HCT116 (cell line): ENCODE results near the gene ADGRD1. TPM values are rescaled to one million over a fixed set of nuclear protein-coding genes. Genes with fewer than 3 reads are reported as not detected.

ENCODE experiments used
- ATAC-seq: fragments of 200-7000 bp; cut with Tn5 transposase; 2 replicates; pipeline ENCODE4 v1.9.1; 2020; ENCODE audit warnings: mild to moderate bottlenecking, moderate library complexity
- BruUV-seq: library from RNA; stranded (reverse); fragments of 400-500 nt; replicated peaks from 2 replicates; lab custom pipeline; 2021; lab: Mats Ljungman, UMichigan
- CTCF ChIA-PET: fragments of 300-600 bp; sonication (Branson Sonifier 250); formaldehyde crosslinking; loops from one replicate; lab custom pipeline; 2021; ENCODE audit warnings: antibody characterized with exemption; lab: Charles Lee
- POLR2A ChIA-PET: fragments of 300-600, 350-600 bp; sonication (Branson Sonifier 250); formaldehyde crosslinking; loops from one replicate; lab custom pipeline; 2021; ENCODE audit warnings: antibody characterized with exemption; lab: Charles Lee
- RAD21 ChIA-PET, 2 experiments: fragments of 300-600 bp; sonication (Branson Sonifier 250); formaldehyde crosslinking; loops; one replicate each; lab custom pipeline; 2023; ENCODE audit warnings: low total read pairs in 2 of 2; ENCODE audit not compliant: uncharacterized antibody in 2 of 2, unreplicated experiment in 2 of 2, low non-redundant PET in 1 of 2; lab: Charles Lee
- DNase-seq: peaks from one replicate; pipeline ENCODE4 v3.0.0-alpha.2; 2010; ENCODE audit warnings: low read depth, low spot score
- H2AFZ ChIP-seq: fragments of 200-600 bp; shearing (Covaris generic), sonication (generic); 2 replicates; pipeline ENCODE4 v1.6.1; 2017; ENCODE audit warnings: low read depth, mixed run types, mixed read lengths, antibody characterized with exemption, low read length; ENCODE audit not compliant: poor library complexity, severe bottlenecking
- H3K27ac ChIP-seq: 2 replicates; pipeline ENCODE4 v1.5.1; 2012; ENCODE audit warnings: low read depth, low read length
- H3K27me3 ChIP-seq: fragments of 200-600 bp; sonication (generic); 2 replicates; pipeline ENCODE4 v1.6.1; 2016; ENCODE audit warnings: mixed run types, low read length, mixed read lengths; ENCODE audit not compliant: insufficient read depth
- H3K36me3 ChIP-seq, 2 experiments: fragments of 200-500 bp in 1 of 2; fragments of 200-600 bp in 1 of 2; sonication (Bioruptor generic) in 1 of 2; sonication (generic) in 1 of 2; 2 replicates each; pipeline versions ENCODE4 v1.5.1 to v1.6.1; 2014 to 2016; ENCODE audit warnings: low read length in 2 of 2, inconsistent platforms in 1 of 2, mixed read lengths in 1 of 2, mixed run types in 1 of 2; ENCODE audit not compliant: insufficient read depth in 2 of 2, control insufficient read depth in 1 of 2
- H3K4me1 ChIP-seq, 2 experiments: fragments of 200-600 bp in 1 of 2; sonication (generic) in 1 of 2; 2 replicates each; pipeline versions ENCODE4 v1.5.1 to v1.6.1; 2012 to 2017; ENCODE audit warnings: low read length in 2 of 2, inconsistent platforms in 1 of 2, mild to moderate bottlenecking in 1 of 2, mixed read lengths in 1 of 2, mixed run types in 1 of 2, moderate library complexity in 1 of 2; ENCODE audit not compliant: insufficient read depth in 2 of 2, control insufficient read depth in 1 of 2
- H3K4me2 ChIP-seq: fragments of 200-600 bp; sonication (generic); 2 replicates; pipeline ENCODE4 v1.6.1; 2017; ENCODE audit warnings: mixed run types, low read length, mixed read lengths
- H3K4me3 ChIP-seq, 2 experiments: fragments of 200-600 bp in 1 of 2; sonication (generic) in 1 of 2; replicated peaks in 1 of 2; 2 replicates each; pipeline ENCODE4 v1.5.1; 2011 to 2016; ENCODE audit warnings: low read length in 2 of 2, control low read depth in 1 of 2, low read depth in 1 of 2, mild to moderate bottlenecking in 1 of 2, mixed read lengths in 1 of 2, mixed run types in 1 of 2
- H3K79me2 ChIP-seq: fragments of 200-600 bp; sonication (generic); 2 replicates; pipeline ENCODE4 v1.6.1; 2017; ENCODE audit warnings: mild to moderate bottlenecking, mixed run types, low read length, moderate library complexity, mixed read lengths; ENCODE audit not compliant: insufficient read depth
- H3K9ac ChIP-seq: fragments of 200-600 bp; sonication (generic); 2 replicates; pipeline ENCODE4 v1.6.1; 2016; ENCODE audit warnings: low read length, mixed read lengths
- H3K9me2 ChIP-seq: fragments of 200-600 bp; sonication (generic), shearing (Covaris generic); 2 replicates; pipeline ENCODE4 v1.6.1; 2017; ENCODE audit warnings: mixed run types, mild to moderate bottlenecking, moderate library complexity; ENCODE audit not compliant: insufficient read depth
- H3K9me3 ChIP-seq, 2 experiments: fragments of 200-500 bp in 1 of 2; fragments of 200-600 bp in 1 of 2; sonication (Bioruptor generic) in 1 of 2; sonication (generic) in 1 of 2; 2 replicates each; pipeline ENCODE4 v1.6.1; 2014 to 2017; ENCODE audit warnings: low read length in 2 of 2, mixed read lengths in 2 of 2, inconsistent platforms in 1 of 2, low read depth in 1 of 2, mild to moderate bottlenecking in 1 of 2, mixed run types in 1 of 2, moderate library complexity in 1 of 2; ENCODE audit not compliant: control insufficient read depth in 1 of 2, insufficient read depth in 1 of 2
- H4K20me1 ChIP-seq: fragments of 200-600 bp; sonication (generic), shearing (Covaris generic); 2 replicates; pipeline ENCODE4 v1.6.1; 2017; ENCODE audit warnings: mixed run types, mild to moderate bottlenecking, moderate library complexity; ENCODE audit not compliant: insufficient read depth
- EZH2 ChIP-seq: fragments of 200-600 bp; sonication (generic); IDR thresholded peaks from 2 replicates; pipeline ENCODE4 v1.6.1; 2017; ENCODE audit warnings: antibody characterized with exemption, mixed run types
- FOSL1 ChIP-seq: IDR thresholded peaks from 2 replicates; pipeline ENCODE4 v1.6.1; 2012; ENCODE audit warnings: low read depth
- JUND ChIP-seq: IDR thresholded peaks from 2 replicates; pipeline ENCODE4 v1.6.1; 2012
- POLR2A ChIP-seq: IDR thresholded peaks from 2 replicates; pipeline ENCODE4 v1.7.0; 2011; ENCODE audit warnings: borderline replicate concordance; ENCODE audit not compliant: insufficient read depth, insufficient read length; ENCODE audit errors: extremely low read depth
- REST ChIP-seq: IDR thresholded peaks from 2 replicates; pipeline ENCODE4 v1.6.1; 2012; ENCODE audit warnings: low read depth
- SIN3A ChIP-seq: IDR thresholded peaks from 2 replicates; pipeline ENCODE4 v1.6.1; 2012; ENCODE audit warnings: low read depth
- ZFX ChIP-seq: fragments of 450-650 bp; IDR thresholded peaks from 2 replicates; pipeline ENCODE4 v1.6.1; 2017
- intact Hi-C: fragments of 100-400 bp; cut with micrococcal nuclease; formaldehyde crosslinking; loops from 2 replicates; pipeline ENCODE4 v1.10.0; 2022
- total RNA-seq: library from RNA; stranded (reverse); gene quantifications from one replicate; pipeline ENCODE4 v1.2.1, GENCODE V29; 2021; ENCODE audit not compliant: unreplicated experiment

Gene ADGRD1
- total RNA-seq, 1 experiment from 2014 or later: 0.44 TPM

GRCh38 chr12:131131077-131131807, 177.5 kb downstream of the ADGRD1 start:
- no peak for TF ChIP-seq EZH2
- TF ChIP-seq REST: no peak
- no peak for TF ChIP-seq JUND
- TF ChIP-seq ZFX: no peak
- TF ChIP-seq FOSL1: no peak
- no peak for TF ChIP-seq SIN3A
- TF ChIP-seq POLR2A: no peak
- TF ChIP-seq, all 23 proteins: peak for 0
- ChIA-PET CTCF (interaction anchor here (1.1 to 3.1 kb wide), 4 partner anchors 19 to 730 kb away, joined by 3 to 27 read pairs (median 14); no protein-coding TSS in a partner anchor), RAD21 (no interaction called here)

More at GRCh38 chr12:131131077-131131807, 177.5 kb downstream of the ADGRD1 start:
- intact Hi-C loops: loop anchor here (5.0 kb wide), 1 partner anchor 369 kb away; no protein-coding TSS in a partner anchor
- peaks cover 4 to 19% of the 10 kb centered on the region in 2 experiments; a peak in 3 of 4 replicates for H3K4me1 ChIP-seq
- no peaks in the 10 kb centered on the region for H3K79me2 ChIP-seq
- no peak overlapping the region for H3K4me3 ChIP-seq
- ATAC-seq (no peak), DNase-seq (no peak)
- BruUV-seq: no TSS peak
- no peaks in the 10 kb centered on the region for H3K9me3 ChIP-seq
- H3K9me2 ChIP-seq: no peaks in the 10 kb centered on the region
- H3K27ac ChIP-seq: no peak overlapping the region
- no peak overlapping the region for H3K4me2 ChIP-seq
- no peaks in the 10 kb centered on the region for H3K36me3 ChIP-seq
- H3K9ac ChIP-seq: no peak overlapping the region
- H4K20me1 ChIP-seq: no peaks in the 10 kb centered on the region
- H3K27me3 ChIP-seq: no peaks in the 10 kb centered on the region
- no peak overlapping the region for H2AFZ ChIP-seq
- POLR2A ChIA-PET: no interaction called here
